HFF-Myc (cell line): ENCODE measurements around the gene NUFIP1.

ENCODE experiments used
- DNase-seq: peaks from one replicate; pipeline ENCODE4 v3.0.0-alpha.2; 2011; ENCODE audit warnings: low read depth; ENCODE audit errors: extremely low read depth
- H3K4me3 ChIP-seq: replicated peaks from 2 replicates; pipeline ENCODE4 v1.5.1; 2011; ENCODE audit warnings: low read depth, mild to moderate bottlenecking, control low read depth, low read length
- CTCF ChIP-seq: IDR thresholded peaks from 2 replicates; pipeline ENCODE4 v1.5.1; 2012; ENCODE audit warnings: mild to moderate bottlenecking, low read depth, low read length, control low read depth; ENCODE audit errors: missing control alignments

Gene NUFIP1

DNA sequence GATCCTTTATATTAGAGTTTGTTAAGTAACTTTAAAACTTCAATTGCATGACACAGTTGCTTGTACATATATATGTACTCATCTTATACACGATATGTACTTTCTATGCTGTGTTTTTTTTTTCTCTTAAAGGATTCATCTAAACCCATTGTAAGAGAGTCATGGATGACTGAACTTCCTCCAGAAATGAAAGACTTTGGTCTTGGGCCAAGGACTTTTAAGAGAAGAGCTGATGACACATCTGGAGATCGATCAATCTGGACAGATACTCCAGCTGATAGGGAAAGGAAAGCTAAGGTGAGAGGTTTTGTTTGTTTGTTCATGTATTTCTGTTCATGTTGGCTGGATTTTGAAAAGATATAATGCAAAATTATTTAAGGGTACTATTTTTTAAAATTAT is 26.0 kb upstream of the NUFIP1 start:
- H3K4me3 ChIP-seq: no peak overlapping the region
- no peak for DNase-seq
- no peak for TF ChIP-seq CTCF

DNA sequence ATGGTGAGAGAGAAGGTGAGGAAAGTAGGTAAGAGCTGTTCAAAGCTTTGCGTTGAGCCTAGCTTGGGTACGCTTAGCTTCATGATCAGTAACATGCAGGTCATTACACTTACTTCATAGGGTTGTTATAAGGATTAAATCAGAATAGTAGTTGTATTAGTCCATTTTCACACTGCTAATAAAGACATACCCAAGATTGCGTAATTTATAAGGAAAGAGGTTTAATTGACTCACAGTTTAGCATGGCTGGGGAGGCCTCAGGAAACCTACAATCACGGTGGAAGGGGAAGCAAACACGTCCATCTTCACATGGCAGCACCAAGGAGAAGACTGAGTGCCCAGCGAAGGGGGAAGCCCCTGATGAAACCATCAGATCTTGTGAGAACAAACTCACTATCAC is 21.9 kb upstream of the NUFIP1 start:
- TF ChIP-seq CTCF: no peak
- no peak overlapping the region for H3K4me3 ChIP-seq
- no peak for DNase-seq

DNA sequence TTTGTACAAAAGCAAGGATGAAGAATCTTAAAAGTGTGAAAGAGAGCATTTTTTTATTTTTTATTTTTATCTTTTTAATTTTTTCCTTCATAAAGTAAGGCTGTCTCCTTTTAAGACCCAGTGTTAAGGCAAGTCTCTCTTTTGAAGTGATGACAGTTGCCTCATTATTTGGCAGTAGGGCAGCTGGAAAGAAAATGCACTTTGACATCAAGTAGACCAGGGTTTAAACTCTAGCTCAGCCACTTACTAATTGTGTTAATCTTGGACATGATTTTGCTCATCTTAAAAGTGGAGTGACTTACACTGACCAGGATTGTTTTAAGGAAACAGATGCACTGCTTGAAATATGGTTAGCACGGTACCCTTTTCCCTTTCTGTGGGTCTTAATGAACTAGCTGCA is 18.6 kb upstream of the NUFIP1 start:
- no peak overlapping the region for H3K4me3 ChIP-seq
- DNase-seq: no peak

DNA sequence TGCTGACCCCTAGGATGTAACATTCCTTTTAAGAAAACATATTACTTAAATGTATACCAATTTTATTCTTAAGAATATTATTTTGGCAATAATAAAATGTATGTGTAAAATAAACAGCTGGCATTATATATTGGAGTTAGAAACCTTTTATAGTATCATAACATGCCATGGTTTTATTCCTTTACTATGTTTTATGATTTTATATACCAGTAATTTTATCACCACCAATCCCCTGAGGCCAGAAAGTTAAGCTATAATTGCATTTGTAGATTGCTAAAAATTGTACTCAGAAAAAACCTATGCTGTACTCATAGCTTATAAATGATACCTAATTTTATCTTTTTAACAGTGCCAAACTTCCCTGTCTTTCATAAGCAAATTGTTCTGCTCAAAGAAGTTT is 18.0 kb upstream of the NUFIP1 start:
- H3K4me3 ChIP-seq: no peak overlapping the region
- no peak for TF ChIP-seq CTCF
- no peak for DNase-seq

More for the DNA sequence above, 18.6 kb upstream of the NUFIP1 start:
- no peak for TF ChIP-seq CTCF

GRCh38 chr13:45004096-45004495 is 14.8 kb upstream of the NUFIP1 start:
- TF ChIP-seq CTCF: no peak
- no peak for DNase-seq
- no peak overlapping the region for H3K4me3 ChIP-seq

DNA sequence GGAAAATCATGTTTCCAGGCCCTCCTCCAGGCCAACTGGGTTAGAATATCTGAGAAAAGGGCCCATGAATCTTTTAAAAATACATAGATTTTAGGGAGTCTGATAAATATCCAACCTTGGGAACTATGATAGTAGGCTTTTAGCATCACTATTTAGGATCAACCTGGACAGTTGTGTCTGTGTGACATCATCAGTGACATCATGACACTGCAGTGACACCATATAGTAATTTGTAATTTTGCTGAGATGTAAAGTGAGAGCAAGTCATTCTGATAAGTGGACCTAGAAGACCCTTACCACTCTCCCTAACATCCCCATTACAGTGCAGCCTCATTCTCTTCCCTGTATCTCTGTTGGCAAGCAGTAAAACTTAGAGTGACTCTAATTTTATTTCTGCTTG is 14.1 kb upstream of the NUFIP1 start:
- H3K4me3 ChIP-seq: no peak overlapping the region
- TF ChIP-seq CTCF: no peak
- DNase-seq: no peak

DNA sequence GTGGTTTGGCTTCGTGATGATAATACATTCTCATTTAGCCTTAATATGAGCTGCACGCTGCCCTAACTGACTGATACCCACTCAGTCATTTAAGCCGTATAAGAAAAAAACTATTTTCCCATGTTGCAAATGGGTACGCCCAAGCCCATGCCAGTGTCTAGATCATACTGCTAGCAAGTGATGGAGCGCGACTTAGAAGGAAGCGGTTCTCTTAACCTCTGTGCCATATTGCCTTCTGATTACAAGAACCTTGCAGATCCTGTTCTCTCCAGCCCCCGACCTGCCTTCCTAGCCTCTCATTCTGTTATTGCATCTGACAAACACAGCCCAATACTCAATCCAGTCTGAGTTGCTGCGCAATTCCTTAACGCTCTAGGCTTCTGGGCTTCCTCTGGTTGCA is 670 bp upstream of the NUFIP1 start:
- DNase-seq: no peak
- TF ChIP-seq CTCF: no peak
- H3K4me3 ChIP-seq: peak overlapping the region; percentile 98
